ENCODE results near the gene CAMTA1.

DNA sequence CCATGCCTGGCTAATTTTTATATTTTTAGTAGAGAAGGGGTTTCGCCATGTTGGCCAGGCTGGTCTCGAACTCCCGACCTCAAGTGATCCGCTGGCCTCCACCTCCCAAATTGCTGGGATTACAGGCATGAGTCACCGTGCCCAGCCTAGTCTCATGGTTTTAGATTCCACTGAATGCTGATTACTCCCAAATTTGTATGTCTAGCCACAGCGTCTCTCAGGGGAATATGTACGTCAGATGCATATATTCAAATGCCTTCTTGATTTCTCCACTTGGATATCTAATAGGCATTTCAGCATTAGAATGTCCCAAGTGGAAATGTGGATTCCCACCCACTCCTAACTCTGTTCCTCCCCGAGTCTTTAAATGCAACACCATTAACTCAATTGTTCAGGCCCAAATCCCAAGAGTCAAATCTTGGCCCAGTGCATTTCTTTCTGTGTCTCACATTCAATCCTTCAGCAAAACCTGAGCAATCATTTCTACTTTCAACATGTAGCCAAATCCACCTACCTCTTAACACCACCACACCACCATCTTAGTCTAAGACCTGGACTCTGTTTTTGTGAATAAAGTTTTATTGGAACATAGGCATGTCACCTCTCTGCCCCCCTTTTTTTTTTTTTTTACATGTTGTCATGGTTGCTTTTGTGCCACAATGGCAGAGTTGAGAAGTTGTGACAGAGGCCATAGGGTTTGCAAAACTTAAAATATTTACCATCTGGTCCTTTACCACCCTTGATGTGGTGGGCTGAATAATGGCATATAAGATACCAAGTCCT, 9.8 kb upstream of the CAMTA1 start:
- TF ChIP-seq CTCF (IDR thresholded peaks at IDR 0.05) (no peak), EZH2 (IDR thresholded peaks at IDR 0.05) (no peak), EZH2phosphoT487 (IDR thresholded peaks at IDR 0.05) (no peak)

Data from neural progenitor cell (in vitro differentiated cells).